Glutamatergic neuron (in vitro differentiated cells): Measurements from ENCODE around the gene ATXN3. TPM values are rescaled to one million over a fixed set of nuclear protein-coding genes. Genes with fewer than 3 reads are reported as not detected.
A peak's percentile ranks its signal among the peaks of the same experiment; 100 is the strongest.

ENCODE experiments used
- DNase-seq: peaks from one replicate; pipeline ENCODE4 v3.0.0; 2022
- H3K27ac Mint-ChIP-seq: one replicate; pipeline ENCODE4 v1.8.0; 2020; ENCODE audit warnings: mild to moderate bottlenecking, mixed read lengths, inconsistent platforms; ENCODE audit not compliant: unreplicated experiment
- H3K27me3 Mint-ChIP-seq: one replicate; pipeline ENCODE4 v1.8.0; 2020; ENCODE audit warnings: mild to moderate bottlenecking, moderate library complexity, mixed read lengths, inconsistent platforms; ENCODE audit not compliant: unreplicated experiment
- H3K36me3 Mint-ChIP-seq: one replicate; pipeline ENCODE4 v1.8.0; 2020; ENCODE audit warnings: mild to moderate bottlenecking, mixed read lengths, inconsistent platforms; ENCODE audit not compliant: unreplicated experiment
- H3K4me1 Mint-ChIP-seq: one replicate; pipeline ENCODE4 v1.8.0; 2020; ENCODE audit warnings: mild to moderate bottlenecking, low read depth, mixed read lengths, inconsistent platforms; ENCODE audit not compliant: unreplicated experiment
- H3K4me3 Mint-ChIP-seq: one replicate; pipeline ENCODE4 v1.8.0; 2020; ENCODE audit warnings: mild to moderate bottlenecking, mixed read lengths, inconsistent platforms; ENCODE audit not compliant: unreplicated experiment
- H3K9me3 Mint-ChIP-seq: one replicate; pipeline ENCODE4 v1.8.0; 2020; ENCODE audit warnings: mild to moderate bottlenecking, moderate library complexity, mixed read lengths, inconsistent platforms; ENCODE audit not compliant: unreplicated experiment
- CTCF ChIP-seq: fragments of 200-600 bp; sonication (generic); IDR thresholded peaks from one replicate; pipeline ENCODE4 v1.5.0; 2021; ENCODE audit not compliant: partially characterized antibody, unreplicated experiment
- long read RNA-seq: library from polyadenylated mRNA; unstranded; transcript quantifications from one replicate; pipeline ENCODE4 v2.0.0, GENCODE V29; 2020; ENCODE audit not compliant: unreplicated experiment
- total RNA-seq: library from RNA; stranded (reverse); fragmentation: NEBNext Ultra II Directional; extraction: Animal tissue kit (Norgen Biotek cat#: 25700); gene quantifications from one replicate; pipeline ENCODE4 v1.2.1, GENCODE V29; 2021; ENCODE audit not compliant: unreplicated experiment

The ATXN3 gene
- 39.8 TPM for total RNA-seq
- long read RNA-seq, full-length matches to known transcripts = 8 of 15 reads
- long read RNA-seq, partial matches to known transcripts = 1 of 15 reads
- long read RNA-seq, other reads (novel, unspliced or antisense) = 6 of 15 reads

GRCh38 chr14:92106143-92106926 lies at the start of gene ATXN3:
Gene ATXN3, minus strand, starts transcription at chr14:92106582. Its CDS starts 30 bp downstream, at chr14:92106552.
- peak within 1 kb of the TSS; percentile 100 for H3K4me3 Mint-ChIP-seq
- H3K4me1 Mint-ChIP-seq = peaks cover 3% of the 10 kb centered on the region
- H3K9me3 Mint-ChIP-seq = peaks cover 2% of the 10 kb centered on the region
- H3K27ac Mint-ChIP-seq = peak within 1 kb of the TSS; percentile 93
- H3K36me3 Mint-ChIP-seq = no peaks in the 10 kb centered on the region
- peak; percentile 94 for DNase-seq
- no peak for TF ChIP-seq CTCF
- peaks cover 5% of the 10 kb centered on the region for H3K27me3 Mint-ChIP-seq

GRCh38 chr14:92154283-92154942 lies 48.0 kb upstream of the ATXN3 start:
- no peak for DNase-seq
- no peak overlapping the region for H3K4me3 Mint-ChIP-seq
- no peaks in the 10 kb centered on the region for H3K4me1 Mint-ChIP-seq
- H3K9me3 Mint-ChIP-seq = no peaks in the 10 kb centered on the region
- no peak for TF ChIP-seq CTCF
- H3K27me3 Mint-ChIP-seq = no peaks in the 10 kb centered on the region
- no peaks in the 10 kb centered on the region for H3K36me3 Mint-ChIP-seq
- H3K27ac Mint-ChIP-seq = no peak overlapping the region

GRCh38 chr14:92153581-92153980 lies 47.2 kb upstream of the ATXN3 start:
- Mint-ChIP-seq H3K27ac (no peak overlapping the region), H3K4me3 (no peak overlapping the region), H3K4me1 (no peaks in the 10 kb centered on the region), H3K36me3 (no peaks in the 10 kb centered on the region), H3K27me3 (no peaks in the 10 kb centered on the region), H3K9me3 (no peaks in the 10 kb centered on the region)
- no peak for TF ChIP-seq CTCF
- no peak for DNase-seq

GRCh38 chr14:92144708-92145107 lies 38.3 kb upstream of the ATXN3 start:
- H3K9me3 Mint-ChIP-seq = no peaks in the 10 kb centered on the region
- no peak for DNase-seq
- peaks cover 5% of the 10 kb centered on the region for H3K36me3 Mint-ChIP-seq
- H3K27me3 Mint-ChIP-seq = no peaks in the 10 kb centered on the region
- no peaks in the 10 kb centered on the region for H3K4me1 Mint-ChIP-seq
- no peak overlapping the region for H3K27ac Mint-ChIP-seq
- H3K4me3 Mint-ChIP-seq = no peak overlapping the region
- no peak for TF ChIP-seq CTCF

- no peaks in the 10 kb centered on the region for H3K4me1 Mint-ChIP-seq
- DNase-seq = no peak
- no peak overlapping the region for H3K4me3 Mint-ChIP-seq
- H3K36me3 Mint-ChIP-seq = peaks cover 5% of the 10 kb centered on the region
- no peaks in the 10 kb centered on the region for H3K27me3 Mint-ChIP-seq
- no peak overlapping the region for H3K27ac Mint-ChIP-seq
- TF ChIP-seq CTCF = no peak
- H3K9me3 Mint-ChIP-seq = no peaks in the 10 kb centered on the region
These were observed 37.6 kb upstream of the ATXN3 start for GRCh38 chr14:92143962-92144361.
